SK-N-SH (cell line): ENCODE data around the gene SIX5. TPM values are rescaled to one million over a fixed set of nuclear protein-coding genes. Genes with fewer than 3 reads are reported as not detected.

Source experiments
- CTCF ChIA-PET: fragments of 300-600, 350-600 bp; formaldehyde crosslinking; extraction: SDS; loops from one replicate; lab custom pipeline; 2021; lab: Yijun Ruan, JAX
- POLR2A ChIA-PET: fragments of 350-600 bp; sonication (Branson Sonifier 250); formaldehyde crosslinking; extraction: SDS; loops from one replicate; lab custom pipeline; 2020; ENCODE audit warnings: antibody characterized with exemption, inconsistent platforms; lab: Yijun Ruan, JAX
- DNase-seq: peaks from one replicate; pipeline ENCODE4 v3.0.0; 2012
- H2AFZ ChIP-seq: fragments of 200-600 bp; sonication (generic); 2 replicates; pipeline ENCODE4 v1.8.1; 2016; ENCODE audit warnings: antibody characterized with exemption, mild to moderate bottlenecking, low read depth
- H3F3A ChIP-seq: fragments of 200-600 bp; sonication (generic); replicated peaks from 2 replicates; pipeline ENCODE3; 2016; ENCODE audit warnings: antibody characterized with exemption, mild to moderate bottlenecking; ENCODE audit not compliant: insufficient read depth
- H3K27ac ChIP-seq, 2 experiments: fragments of 200-500 bp in 1 of 2; fragments of 200-600 bp in 1 of 2; sonication (Bioruptor generic) in 1 of 2; sonication (generic), shearing (Covaris generic) in 1 of 2; 2 replicates each; pipeline versions ENCODE4 v1.5.1 to v1.6.1; 2014 to 2016; ENCODE audit warnings: low read depth in 2 of 2, inconsistent platforms in 1 of 2, low read length in 1 of 2, mild to moderate bottlenecking in 1 of 2, mixed read lengths in 1 of 2
- H3K27me3 ChIP-seq: fragments of 200-600 bp; sonication (generic), shearing (Covaris generic); 2 replicates; pipeline ENCODE4 v1.6.1; 2016; ENCODE audit warnings: mixed run types; ENCODE audit not compliant: insufficient read depth
- H3K36me3 ChIP-seq, 2 experiments: fragments of 200-500 bp in 1 of 2; fragments of 200-600 bp in 1 of 2; sonication (Bioruptor generic) in 1 of 2; sonication (generic) in 1 of 2; replicated peaks in 1 of 2; 2 replicates each; pipeline versions ENCODE3 to v1.5.1; 2014 to 2016; ENCODE audit warnings: low read length in 1 of 2, mild to moderate bottlenecking in 1 of 2; ENCODE audit not compliant: insufficient read depth in 2 of 2, control insufficient read depth in 1 of 2
- H3K4me1 ChIP-seq, 2 experiments: fragments of 200-500 bp in 1 of 2; fragments of 200-600 bp in 1 of 2; sonication (Bioruptor generic) in 1 of 2; sonication (generic), shearing (Covaris generic) in 1 of 2; 2 replicates each; pipeline versions ENCODE4 v1.5.1 to v1.6.1; 2014 to 2016; ENCODE audit warnings: low read depth in 1 of 2, low read length in 1 of 2, mixed run types in 1 of 2; ENCODE audit not compliant: insufficient read depth in 2 of 2, control insufficient read depth in 1 of 2
- H3K4me2 ChIP-seq: fragments of 200-600 bp; sonication (generic), shearing (Covaris generic); 2 replicates; pipeline ENCODE4 v1.6.1; 2017; ENCODE audit warnings: mixed run types
- H3K4me3 ChIP-seq, 2 experiments: fragments of 200-500 bp in 1 of 2; fragments of 200-600 bp in 1 of 2; sonication (Bioruptor generic) in 1 of 2; sonication (generic), shearing (Covaris generic) in 1 of 2; 2 replicates each; pipeline versions ENCODE4 v1.5.1 to v1.8.1; 2014 to 2016; ENCODE audit warnings: low read depth in 2 of 2, inconsistent platforms in 1 of 2, low read length in 1 of 2, mild to moderate bottlenecking in 1 of 2, mixed read lengths in 1 of 2, moderate library complexity in 1 of 2
- H3K79me2 ChIP-seq: fragments of 200-600 bp; sonication (generic); 2 replicates; pipeline ENCODE4 v1.8.1; 2017; ENCODE audit warnings: mild to moderate bottlenecking; ENCODE audit not compliant: insufficient read depth
- H3K9ac ChIP-seq: fragments of 200-600 bp; sonication (generic); 2 replicates; pipeline ENCODE4 v1.6.1; 2017; ENCODE audit warnings: mixed run types
- H3K9me2 ChIP-seq: fragments of 200-600 bp; sonication (generic); 2 replicates; pipeline ENCODE4 v1.6.1; 2017; ENCODE audit warnings: mixed run types
- H3K9me3 ChIP-seq: fragments of 200-600 bp; sonication (generic); 2 replicates; pipeline ENCODE4 v1.6.1; 2017; ENCODE audit warnings: mixed run types, mild to moderate bottlenecking, moderate library complexity
- H4K20me1 ChIP-seq: fragments of 200-600 bp; sonication (generic); 2 replicates; pipeline ENCODE4 v1.6.1; 2017; ENCODE audit warnings: mild to moderate bottlenecking, mixed run types; ENCODE audit not compliant: insufficient read depth
- CHD2 ChIP-seq: fragments of 150-350 bp; IDR thresholded peaks from 2 replicates; pipeline ENCODE4 v1.6.1; 2018; ENCODE audit warnings: low read length; ENCODE audit not compliant: partially characterized antibody
- EP300 ChIP-seq, 2 experiments: IDR thresholded peaks; 2 replicates each; pipeline versions ENCODE4 v1.4.0 to v1.6.1; 2012; ENCODE audit warnings: borderline replicate concordance in 1 of 2, low read depth in 1 of 2, low read length in 1 of 2
- FOXJ3 ChIP-seq: sonication (generic); formaldehyde crosslinking; IDR thresholded peaks from 2 replicates; pipeline ENCODE4 v1.5.1; 2020; ENCODE audit warnings: mild to moderate bottlenecking, missing genetic modification reagents
- FOXM1 ChIP-seq: IDR thresholded peaks from 2 replicates; pipeline ENCODE4 v1.4.0; 2012; ENCODE audit warnings: low read depth, mild to moderate bottlenecking
- GABPA ChIP-seq: IDR thresholded peaks from 2 replicates; pipeline ENCODE4 v1.4.0; 2012; ENCODE audit warnings: low read depth, mild to moderate bottlenecking
- POLR2AphosphoS5 ChIP-seq: IDR thresholded peaks from 2 replicates; pipeline ENCODE4 v1.6.1; 2012; ENCODE audit warnings: low read depth, low read length
- RAD21 ChIP-seq: IDR thresholded peaks from 2 replicates; pipeline ENCODE4 v1.6.1; 2012; ENCODE audit warnings: mild to moderate bottlenecking, low read length
- RXRA ChIP-seq: IDR thresholded peaks from 2 replicates; pipeline ENCODE4 v1.4.0; 2012; ENCODE audit warnings: low read depth, mild to moderate bottlenecking, borderline replicate concordance
- TAF1 ChIP-seq: IDR thresholded peaks from 2 replicates; pipeline ENCODE4 v1.6.1; 2012; ENCODE audit warnings: low read depth, mild to moderate bottlenecking, low read length, moderate library complexity, borderline replicate concordance
- TEAD4 ChIP-seq: IDR thresholded peaks from 2 replicates; pipeline ENCODE4 v1.4.0; 2012; ENCODE audit warnings: mild to moderate bottlenecking, borderline replicate concordance; ENCODE audit not compliant: insufficient read depth
- USF1 ChIP-seq: IDR thresholded peaks from 2 replicates; pipeline ENCODE4 v1.4.0; 2012; ENCODE audit warnings: low read depth, borderline replicate concordance
- USF2 ChIP-seq: fragments of 150-350 bp; IDR thresholded peaks from 2 replicates; pipeline ENCODE4 v1.6.1; 2017; ENCODE audit warnings: antibody characterized with exemption, low read length, low read depth, borderline replicate concordance
- YY1 ChIP-seq: IDR thresholded peaks from 2 replicates; pipeline ENCODE4 v1.4.0; 2012; ENCODE audit warnings: low read depth, mild to moderate bottlenecking
- ZBTB33 ChIP-seq: IDR thresholded peaks from 2 replicates; pipeline ENCODE4 v1.4.0; 2012; ENCODE audit warnings: low read depth, borderline replicate concordance
- WGBS: methylation state at CpG from one replicate; pipeline ENCODE4 v1.1.6; 2017; ENCODE audit warnings: low lambda C conversion rate; 5-methylcytosine and 5-hydroxymethylcytosine counted together
- polyA plus RNA-seq, 3 experiments: library from polyadenylated mRNA; depleted of rRNA; stranded (reverse); fragments of >200 nt; gene quantifications; 2 replicates each; pipeline ENCODE4 v1.2.3, GENCODE V29; 2012
- TF ChIP-seq, protein P1 (sequence below): IDR thresholded peaks from 2 replicates; pipeline ENCODE4; 2012

The SIX5 gene
- polyA plus RNA-seq, 1 of the 3 experiments (the other 2 are of a cell fraction): 8.4 TPM

- TF ChIP-seq USF1 (no peak), USF2 (no peak), ZBTB33 (no peak), RAD21 (no peak), FOXJ3 (CRISPR knock-in tag) (no peak), POLR2AphosphoS5 (peak; percentile 86), YY1 (peak; percentile 22; the same call in 1 of the 2 replicates), GABPA (peak; percentile 18; the same call in 1 of the 2 replicates), TAF1 (peak; percentile 79)
Observed at GRCh38 chr19:45768984-45769782, at the start of gene SIX5 (continued).

DNA sequence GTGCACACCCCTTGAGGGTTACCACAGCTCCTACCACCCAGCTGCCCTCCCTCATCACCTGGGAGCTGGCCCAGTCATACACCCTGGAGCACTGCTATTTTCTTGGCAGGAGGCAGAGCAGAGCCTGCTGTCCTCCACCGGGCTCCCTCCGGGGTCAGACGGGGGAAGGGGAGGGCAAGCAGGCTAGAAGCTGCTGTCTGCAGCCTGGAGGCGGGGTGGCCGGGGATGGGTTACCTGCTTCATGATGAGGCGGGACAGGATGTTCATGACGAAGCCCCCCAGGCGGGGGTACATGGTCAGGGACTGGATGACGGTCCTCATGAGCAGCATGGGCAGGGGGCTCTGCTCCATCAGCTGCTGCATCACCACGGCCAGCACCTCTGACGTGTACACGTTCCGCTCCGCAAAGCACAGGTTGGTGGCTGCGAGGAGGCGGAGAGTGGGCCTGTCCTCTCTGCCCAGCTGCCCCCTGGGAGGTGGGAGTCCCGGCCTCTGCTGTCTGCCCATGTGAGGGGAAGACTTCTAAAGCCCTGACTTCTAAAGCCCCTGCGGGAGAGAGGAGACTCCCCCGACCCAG is 48.8 kb upstream of the SIX5 start:
- Histone ChIP-seq H3K9ac (no peak overlapping the region), H3K27ac (0 out of 4 replicates have a peak overlapping the region, but pooled peaks of 1 of the 2 experiments have one; percentile 7), H3K4me3 (no peak overlapping the region), H3K27me3 (no peaks in the 10 kb centered on the region), H3K9me2 (no peaks in the 10 kb centered on the region), H3F3A (peaks cover 5% of the 10 kb centered on the region), H3K79me2 (no peaks in the 10 kb centered on the region), H3K4me2 (no peak overlapping the region), H3K9me3 (no peaks in the 10 kb centered on the region), H3K4me1 (peaks cover 0 to 9% of the 10 kb centered on the region in 2 experiments; a peak in 1 of 4 replicates), H4K20me1 (no peaks in the 10 kb centered on the region), H2AFZ (no peak overlapping the region), H3K36me3 (peaks cover 6 to 13% of the 10 kb centered on the region in 2 experiments)
- WGBS: 72% methylated on average over 9 of the region's 19 CpGs
- no peak for TF ChIP-seq TEAD4
- no peak for TF ChIP-seq CHD2
- TF ChIP-seq, protein P1, sequence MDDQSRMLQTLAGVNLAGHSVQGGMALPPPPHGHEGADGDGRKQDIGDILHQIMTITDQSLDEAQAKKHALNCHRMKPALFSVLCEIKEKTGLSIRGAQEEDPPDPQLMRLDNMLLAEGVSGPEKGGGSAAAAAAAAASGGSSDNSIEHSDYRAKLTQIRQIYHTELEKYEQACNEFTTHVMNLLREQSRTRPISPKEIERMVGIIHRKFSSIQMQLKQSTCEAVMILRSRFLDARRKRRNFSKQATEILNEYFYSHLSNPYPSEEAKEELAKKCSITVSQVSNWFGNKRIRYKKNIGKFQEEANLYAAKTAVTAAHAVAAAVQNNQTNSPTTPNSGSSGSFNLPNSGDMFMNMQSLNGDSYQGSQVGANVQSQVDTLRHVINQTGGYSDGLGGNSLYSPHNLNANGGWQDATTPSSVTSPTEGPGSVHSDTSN: no peak
- TF ChIP-seq RXRA: no peak
- TF ChIP-seq RAD21: no peak
- no peak for TF ChIP-seq EP300 (IDR thresholded peaks at IDR 0.05; ENCODE audit: borderline replicate concordance in 1 of 2, low read depth in 1 of 2, low read length in 1 of 2)
- no peak for TF ChIP-seq FOXM1
- TF ChIP-seq USF1: no peak
- peak; percentile 58 for DNase-seq
- CTCF ChIA-PET: interaction anchor here (0.6 to 10.4 kb wide), 29 partner anchors 10 to 203 kb away, joined by 3 to 137 read pairs (median 6); partner anchors contain the start of genes FOXA3, IRF2BP1, MYPOP and SIX5
- POLR2A ChIA-PET: interaction anchor here (1.3 to 1.5 kb wide), 2 partner anchors 8 to 12 kb away, joined by 3 to 9 read pairs; no protein-coding TSS in a partner anchor
